ENCODE results near the gene KIN.
A peak's percentile ranks its signal among the peaks of the same experiment; 100 is the strongest.

GRCh38 chr10:7819121-7819460 lies 31.3 kb upstream of the KIN start:
- TF ChIP-seq POLR2A (IDR thresholded peaks at IDR 0.05): peak in 1 of 2 donors; percentile 16
- peak in 2 of 6 experiments; percentile 20 to 27 for TF ChIP-seq CTCF (IDR thresholded peaks at IDR 0.05)

Data from adrenal gland (tissue), 5 donors.